K562 (cell line): ENCODE results near the gene PFKFB2. TPM values are rescaled to one million over a fixed set of nuclear protein-coding genes. Genes with fewer than 3 reads are reported as not detected.
A peak's percentile ranks its signal among the peaks of the same experiment; 100 is the strongest.

Source experiments
- EP300 ChIP-seq: IDR thresholded peaks from 2 replicates; pipeline ENCODE4 v1.6.1; 2012; ENCODE audit warnings: low read length, improper control_type of control experiment
- HMGXB4 ChIP-seq: sonication (generic); formaldehyde crosslinking; IDR thresholded peaks from 2 replicates; pipeline ENCODE4 v1.8.1; 2023; ENCODE audit warnings: mild to moderate bottlenecking, missing genetic modification reagents
- MTA1 ChIP-seq: fragments of 450-650 bp; IDR thresholded peaks from 2 replicates; pipeline ENCODE4 v1.6.1; 2017; ENCODE audit warnings: borderline replicate concordance
- NCOR1 ChIP-seq: fragments of 450-650 bp; IDR thresholded peaks from 2 replicates; pipeline ENCODE4 v1.6.1; 2016; ENCODE audit warnings: mild to moderate bottlenecking, moderate library complexity
- NRF1 ChIP-seq, 2 experiments: fragments of 450-650 bp; IDR thresholded peaks in 1 of 2; conservative IDR thresholded peaks in 1 of 2; 2 replicates each; pipeline ENCODE4 v1.6.1; 2014; ENCODE audit warnings: mild to moderate bottlenecking in 2 of 2
- PHF21A ChIP-seq: fragments of 450-650 bp; IDR thresholded peaks from 2 replicates; pipeline ENCODE4 v1.6.1; 2017; ENCODE audit warnings: low read depth, borderline replicate concordance
- RBM22 ChIP-seq: fragments of 200-400 bp; formaldehyde crosslinking; IDR thresholded peaks from 2 replicates; pipeline ENCODE4 v1.6.1; 2018; ENCODE audit warnings: low read length, low read depth; ENCODE audit not compliant: poor library complexity, severe bottlenecking
- RCOR1 ChIP-seq, 2 experiments: IDR thresholded peaks; 2 replicates each; pipeline ENCODE4 v1.6.1; 2012; ENCODE audit warnings: low read depth in 2 of 2, low read length in 2 of 2, borderline replicate concordance in 1 of 2, improper control_type of control experiment in 1 of 2
- SFPQ ChIP-seq: fragments of 200-400 bp; formaldehyde crosslinking; IDR thresholded peaks from 2 replicates; pipeline ENCODE4 v1.6.1; 2017; ENCODE audit warnings: mild to moderate bottlenecking, low read depth, low read length, moderate library complexity
- SIX5 ChIP-seq, 2 experiments: IDR thresholded peaks; 2 replicates each; pipeline ENCODE4 v1.6.1; 2011; ENCODE audit warnings: low read length in 2 of 2, borderline replicate concordance in 1 of 2, low read depth in 1 of 2, mild to moderate bottlenecking in 1 of 2, moderate library complexity in 1 of 2; ENCODE audit not compliant: insufficient read depth in 1 of 2
- SP1 ChIP-seq: sonication (generic); formaldehyde crosslinking; IDR thresholded peaks from 2 replicates; pipeline ENCODE4 v1.8.1; 2022; ENCODE audit warnings: mild to moderate bottlenecking, missing genetic modification reagents
- TAF15 ChIP-seq: fragments of 200-400 bp; formaldehyde crosslinking; IDR thresholded peaks from 2 replicates; pipeline ENCODE4 v1.6.1; 2017; ENCODE audit warnings: mild to moderate bottlenecking, low read depth, low read length, moderate library complexity
- THRA ChIP-seq: fragments of 450-650 bp; IDR thresholded peaks from 2 replicates; pipeline ENCODE4 v1.6.1; 2017; ENCODE audit warnings: mild to moderate bottlenecking, moderate library complexity
- ZC3H11A ChIP-seq: IDR thresholded peaks from 2 replicates; pipeline ENCODE4 v1.6.1; 2012; ENCODE audit warnings: low read depth, low read length, improper control_type of control experiment
- ZFP36 ChIP-seq: fragments of 150-350 bp; IDR thresholded peaks from 2 replicates; pipeline ENCODE4 v1.6.1; 2018; ENCODE audit warnings: low read length, low read depth; ENCODE audit not compliant: partially characterized antibody
- ZNF583 ChIP-seq: fragments of 250-450 bp; sonication (Bioruptor Pico); IDR thresholded peaks from 2 replicates; pipeline ENCODE4 v1.4.0; 2020
- ZNF584 ChIP-seq: fragments of 200-800 bp; sonication (Bioruptor generic); IDR thresholded peaks from 2 replicates; pipeline ENCODE4 v1.6.1; 2016; ENCODE audit warnings: low read depth, mild to moderate bottlenecking, missing genetic modification characterization, missing compliant biosample characterization
- ZNF644 ChIP-seq: fragments of 200-800 bp; sonication (Bioruptor generic); IDR thresholded peaks from 2 replicates; pipeline ENCODE4 v1.6.1; 2016; ENCODE audit warnings: low read depth, missing genetic modification characterization, missing compliant biosample characterization
- polyA plus RNA-seq, 8 experiments: library from polyadenylated mRNA; depleted of rRNA in 4 of 8; stranded (reverse) in 5 of 8; unstranded in 3 of 8; fragments of >200 nt; fragmentation: Nextera tagmentation in 2 of 8; fragmentation: Illumina TruSeq in 1 of 8; extraction: Ambion mirVana in 2 of 8; extraction: Trizol in 1 of 8; gene quantifications; 2 replicates each; pipeline versions ENCODE4 v1.2.1 to v1.2.3, GENCODE V29; 2011 to 2014; ENCODE audit warnings: inconsistent platforms in 1 of 8, missing spikeins in 1 of 8
- total RNA-seq, 7 experiments: library from RNA; depleted of rRNA in 6 of 7; stranded (reverse); fragments of >200 nt in 6 of 7; fragmentation: Illumina TruSeq in 2 of 7; extraction: Trizol in 2 of 7; gene quantifications; 2 replicates each; pipeline versions ENCODE4 v1.2.1 to v1.2.3, GENCODE V29; 2011 to 2021; ENCODE audit warnings: low replicate concordance in 1 of 7
- TF ChIP-seq, protein P1 (sequence below): fragments of 250-450 bp; sonication (Bioruptor Pico); IDR thresholded peaks from 2 replicates; pipeline ENCODE4 v1.8.0; 2021; ENCODE audit warnings: borderline replicate concordance, mild to moderate bottlenecking, moderate library complexity; ENCODE audit not compliant: poor library complexity, severe bottlenecking
- TF ChIP-seq, protein P2 (sequence below): sonication (generic); formaldehyde crosslinking; IDR thresholded peaks from 2 replicates; pipeline ENCODE4 v1.5.0; 2020; ENCODE audit warnings: missing genetic modification reagents

Gene PFKFB2
- total and polyA plus RNA-seq, 9 of the 15 experiments (the other 6 are each of a cell fraction or from before 2014, with no cell fraction given) = 6.9 to 26.0 (median 16.4) TPM

- no peak for TF ChIP-seq SFPQ
- no peak for TF ChIP-seq TAF15
- TF ChIP-seq NCOR1 = no peak
- no peak for TF ChIP-seq HMGXB4 (CRISPR knock-in tag)
- no peak for TF ChIP-seq ZFP36
- TF ChIP-seq EP300 = peak; percentile 2; the same call in 1 of the 2 replicates
- no peak for TF ChIP-seq RCOR1 (IDR thresholded peaks at IDR 0.05; ENCODE audit: borderline replicate concordance in 1 of 2, low read depth in 2 of 2, low read length in 2 of 2)
- no peak for TF ChIP-seq RBM22
- no peak for TF ChIP-seq THRA
- no peak for TF ChIP-seq ZC3H11A
- TF ChIP-seq, protein P1, sequence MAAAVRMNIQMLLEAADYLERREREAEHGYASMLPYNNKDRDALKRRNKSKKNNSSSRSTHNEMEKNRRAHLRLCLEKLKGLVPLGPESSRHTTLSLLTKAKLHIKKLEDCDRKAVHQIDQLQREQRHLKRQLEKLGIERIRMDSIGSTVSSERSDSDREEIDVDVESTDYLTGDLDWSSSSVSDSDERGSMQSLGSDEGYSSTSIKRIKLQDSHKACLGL (CRISPR knock-in tag) = no peak
- no peak for TF ChIP-seq MTA1
- TF ChIP-seq PHF21A = no peak
- TF ChIP-seq NRF1 (conservative IDR thresholded peaks at IDR 0.05 in 1 of 2, IDR thresholded peaks at IDR 0.05 in 1 of 2) = no peak
- TF ChIP-seq ZNF584 (CRISPR knock-in tag) = no peak
- TF ChIP-seq ZNF583 (CRISPR knock-in tag) = peak; percentile 88
- TF ChIP-seq, protein P2, sequence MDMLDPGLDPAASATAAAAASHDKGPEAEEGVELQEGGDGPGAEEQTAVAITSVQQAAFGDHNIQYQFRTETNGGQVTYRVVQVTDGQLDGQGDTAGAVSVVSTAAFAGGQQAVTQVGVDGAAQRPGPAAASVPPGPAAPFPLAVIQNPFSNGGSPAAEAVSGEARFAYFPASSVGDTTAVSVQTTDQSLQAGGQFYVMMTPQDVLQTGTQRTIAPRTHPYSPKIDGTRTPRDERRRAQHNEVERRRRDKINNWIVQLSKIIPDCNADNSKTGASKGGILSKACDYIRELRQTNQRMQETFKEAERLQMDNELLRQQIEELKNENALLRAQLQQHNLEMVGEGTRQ (CRISPR knock-in tag) = no peak
- no peak for TF ChIP-seq SP1 (CRISPR knock-in tag)
- no peak for TF ChIP-seq SIX5 (IDR thresholded peaks at IDR 0.05; ENCODE audit: borderline replicate concordance in 1 of 2, insufficient read depth in 1 of 2, low read depth in 1 of 2, low read length in 2 of 2)
- TF ChIP-seq ZNF644 (tag) = no peak
Measured at GRCh38 chr1:207025146-207025880, 27.8 kb upstream of the PFKFB2 start (continued).
